ENCODE data around the gene RBM42.

- TF ChIP-seq CTCF (IDR thresholded peaks at IDR 0.05) (no peak), POLR2A (IDR thresholded peaks at IDR 0.05) (no peak)
Observed at GRCh38 chr19:35619290-35619923, 9.4 kb upstream of the RBM42 start.

Measured in body of pancreas (tissue), 4 donors.